Mesendoderm (in vitro differentiated cells): ENCODE data around the gene TNRC6C.

Experiments
- DNase-seq: peaks from one replicate; pipeline ENCODE4 v3.0.0; 2013
- H2AK5ac ChIP-seq: 2 replicates; pipeline ENCODE4 v1.6.1; 2013; ENCODE audit warnings: low read length, inconsistent platforms
- H2BK120ac ChIP-seq: 2 replicates; pipeline ENCODE4 v1.6.1; 2013; ENCODE audit warnings: low read depth, mild to moderate bottlenecking, low read length, moderate library complexity, mixed read lengths
- H2BK15ac ChIP-seq: replicated peaks from 2 replicates; pipeline ENCODE4 v1.6.1; 2013; ENCODE audit warnings: low read depth, mild to moderate bottlenecking, moderate library complexity
- H2BK5ac ChIP-seq: 2 replicates; pipeline ENCODE4 v1.6.1; 2013; ENCODE audit warnings: low read length, inconsistent platforms
- H3K18ac ChIP-seq: 2 replicates; pipeline ENCODE4 v1.6.1; 2013; ENCODE audit warnings: mild to moderate bottlenecking, low read length, mixed read lengths
- H3K23ac ChIP-seq: one replicate; pipeline ENCODE4 v1.6.1; 2013; ENCODE audit warnings: low read length
- H3K27ac ChIP-seq: 2 replicates; pipeline ENCODE4 v1.5.1; 2013; ENCODE audit warnings: low read depth, mild to moderate bottlenecking, inconsistent platforms, low read length, moderate library complexity
- H3K27me3 ChIP-seq: 2 replicates; pipeline ENCODE4 v1.6.1; 2013; ENCODE audit warnings: low read length, control low read depth, mild to moderate bottlenecking, inconsistent platforms; ENCODE audit not compliant: insufficient read depth, poor library complexity
- H3K36me3 ChIP-seq: 2 replicates; pipeline ENCODE4 v1.6.1; 2013; ENCODE audit warnings: low read length, inconsistent platforms; ENCODE audit not compliant: control insufficient read depth, insufficient read depth
- H3K4ac ChIP-seq: one replicate; pipeline ENCODE4 v1.6.1; 2013; ENCODE audit warnings: low read depth, mild to moderate bottlenecking, low read length, moderate library complexity
- H3K4me1 ChIP-seq: 2 replicates; pipeline ENCODE4 v1.6.1; 2013; ENCODE audit warnings: low read depth, low read length, inconsistent platforms; ENCODE audit not compliant: control insufficient read depth
- H3K4me2 ChIP-seq: 2 replicates; pipeline ENCODE4 v1.6.1; 2013; ENCODE audit warnings: low read length
- H3K4me3 ChIP-seq: 2 replicates; pipeline ENCODE4 v1.5.1; 2013; ENCODE audit warnings: mild to moderate bottlenecking, low read length
- H3K56ac ChIP-seq: one replicate; pipeline ENCODE4 v1.6.1; 2013; ENCODE audit warnings: low read length
- H3K79me1 ChIP-seq: 2 replicates; pipeline ENCODE4 v1.6.1; 2013; ENCODE audit warnings: low read length, inconsistent platforms
- H3K79me2 ChIP-seq: 2 replicates; pipeline ENCODE4 v1.6.1; 2013; ENCODE audit warnings: mild to moderate bottlenecking, low read length; ENCODE audit not compliant: control insufficient read depth, insufficient read depth
- H3K9ac ChIP-seq: 2 replicates; pipeline ENCODE4 v1.6.1; 2013; ENCODE audit warnings: low read length, inconsistent platforms
- H4K5ac ChIP-seq: one replicate; pipeline ENCODE4 v1.6.1; 2013; ENCODE audit warnings: low read length
- H4K8ac ChIP-seq: one replicate; pipeline ENCODE4 v1.6.1; 2013; ENCODE audit warnings: low read depth, mild to moderate bottlenecking, control low read depth, low read length, moderate library complexity
- WGBS: extraction: QIAGEN DNeasy Blood & Tissue Kit; methylation state at CpG from one replicate; pipeline ENCODE4 v1.1.7; 2013; ENCODE audit warnings: low lambda C conversion rate, missing lambda C conversion rate; ENCODE audit not compliant: insufficient coverage; ENCODE audit errors: extremely low coverage; 5-methylcytosine and 5-hydroxymethylcytosine counted together

The TNRC6C gene

GRCh38 chr17:77943971-77944370, 14.5 kb upstream of the TNRC6C start:
- H2AK5ac ChIP-seq: no peak overlapping the region
- H3K4ac ChIP-seq: no peak overlapping the region
- no peak overlapping the region for H4K8ac ChIP-seq
- no peak overlapping the region for H3K4me3 ChIP-seq
- DNase-seq: no peak
- no peak overlapping the region for H3K23ac ChIP-seq
- no peak overlapping the region for H3K18ac ChIP-seq
- no peak overlapping the region for H3K56ac ChIP-seq
- no peaks in the 10 kb centered on the region for H3K4me1 ChIP-seq
- H2BK15ac ChIP-seq: no peak overlapping the region
- H3K9ac ChIP-seq: no peak overlapping the region
- no peaks in the 10 kb centered on the region for H3K79me1 ChIP-seq
- no peaks in the 10 kb centered on the region for H3K36me3 ChIP-seq
- no peaks in the 10 kb centered on the region for H3K79me2 ChIP-seq
- no peaks in the 10 kb centered on the region for H3K27me3 ChIP-seq
- no peak overlapping the region for H2BK5ac ChIP-seq
- H2BK120ac ChIP-seq: no peak overlapping the region
- WGBS: no CpG with 5 or more reads among the region's 5 CpGs
- no peak overlapping the region for H4K5ac ChIP-seq
- H3K4me2 ChIP-seq: no peak overlapping the region
- H3K27ac ChIP-seq: no peak overlapping the region

DNA sequence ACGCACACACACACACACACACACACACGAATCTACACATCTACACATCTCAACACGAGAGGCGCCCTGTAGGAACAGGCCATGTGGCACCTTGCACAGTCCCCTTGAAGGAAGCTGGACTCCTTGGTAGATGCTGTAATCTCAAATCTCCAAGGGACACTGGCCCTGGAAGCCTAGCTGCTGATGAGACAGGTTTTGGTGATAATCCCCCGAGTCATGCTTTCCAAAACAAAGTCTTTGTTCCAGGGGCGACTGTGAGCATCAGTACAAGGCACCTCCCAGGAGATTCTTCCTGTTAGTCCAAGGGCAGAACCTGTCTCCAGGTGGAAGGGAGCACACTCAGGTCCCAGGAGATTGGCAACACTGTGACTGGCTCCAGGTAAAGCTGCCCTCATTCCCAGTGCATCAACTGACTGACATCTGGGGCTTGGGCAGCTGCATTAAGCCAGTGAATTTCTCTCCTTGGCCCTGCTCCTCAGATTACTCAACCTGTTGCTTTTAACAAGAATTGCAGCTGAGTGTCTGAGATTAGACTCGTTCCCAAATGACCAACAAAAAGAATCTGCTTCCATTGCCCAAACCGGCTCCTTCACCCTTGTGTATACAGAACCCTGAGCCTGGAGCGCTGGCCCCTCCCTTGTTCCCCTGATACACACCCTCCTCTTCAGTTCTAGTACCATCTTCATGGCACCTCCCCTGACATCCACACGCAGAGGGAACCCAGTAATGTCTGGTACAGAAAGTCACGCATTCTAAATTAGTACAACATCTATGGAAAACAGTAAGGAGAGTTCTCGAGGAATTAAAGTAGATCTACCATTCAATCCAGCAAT, 13.9 kb upstream of the TNRC6C start:
- Histone ChIP-seq H3K23ac (no peak overlapping the region), H3K36me3 (no peaks in the 10 kb centered on the region), H3K56ac (peak overlapping the region; percentile 37), H4K5ac (no peak overlapping the region), H2BK15ac (no peak overlapping the region), H3K4me1 (no peaks in the 10 kb centered on the region), H2BK5ac (no peak overlapping the region), H3K79me1 (no peaks in the 10 kb centered on the region), H3K4me2 (no peak overlapping the region), H3K4me3 (no peak overlapping the region), H3K18ac (no peak overlapping the region), H3K79me2 (no peaks in the 10 kb centered on the region), H2AK5ac (no peak overlapping the region), H3K4ac (no peak overlapping the region), H3K27ac (no peak overlapping the region), H4K8ac (no peak overlapping the region), H3K27me3 (no peaks in the 10 kb centered on the region), H2BK120ac (no peak overlapping the region), H3K9ac (no peak overlapping the region)
- peak; percentile 54 for DNase-seq
- WGBS: no CpG with 5 or more reads among the region's 12 CpGs

DNA sequence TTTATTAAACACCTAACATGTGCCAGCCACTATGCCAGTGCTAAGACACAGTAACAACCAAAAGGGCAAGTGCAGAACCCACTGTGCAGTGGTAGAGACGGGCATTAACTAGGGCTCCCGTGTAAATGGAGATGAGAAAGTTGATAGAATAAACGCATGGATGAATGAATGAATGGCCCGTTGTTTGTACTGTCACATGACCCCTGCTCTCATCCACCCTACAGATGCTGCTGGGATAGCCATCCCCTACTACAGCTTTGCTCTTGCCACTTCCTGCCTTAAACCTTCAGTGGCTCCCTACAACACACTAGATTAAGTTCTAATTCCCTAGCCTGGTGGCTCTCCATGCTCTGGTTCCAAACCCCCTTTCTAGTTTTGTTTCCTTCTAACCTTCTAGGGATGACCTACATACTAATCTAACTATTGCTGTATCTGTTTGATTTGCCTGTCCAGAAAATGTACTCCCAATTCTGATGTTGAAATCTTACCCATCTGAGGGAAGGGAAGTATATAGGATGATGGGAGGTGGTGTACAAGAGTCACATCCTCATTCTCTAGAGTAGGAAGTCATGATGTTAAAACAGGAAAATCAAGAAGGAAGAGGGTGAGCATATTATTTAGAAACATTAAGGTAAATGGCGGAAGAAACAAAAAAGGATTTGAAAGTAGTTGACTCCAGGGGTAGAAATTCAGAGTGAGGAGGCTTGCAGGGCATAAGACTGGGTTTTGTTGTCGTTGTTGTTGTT, 11.4 kb upstream of the TNRC6C start:
- Histone ChIP-seq H3K79me1 (no peaks in the 10 kb centered on the region), H2BK120ac (no peak overlapping the region), H4K5ac (no peak overlapping the region), H3K9ac (no peak overlapping the region), H2BK5ac (no peak overlapping the region), H4K8ac (no peak overlapping the region), H2AK5ac (no peak overlapping the region), H3K27me3 (no peaks in the 10 kb centered on the region), H3K4me2 (no peak overlapping the region), H3K36me3 (no peaks in the 10 kb centered on the region), H3K23ac (no peak overlapping the region), H3K4ac (no peak overlapping the region), H3K56ac (no peak overlapping the region), H2BK15ac (no peak overlapping the region), H3K79me2 (no peaks in the 10 kb centered on the region), H3K4me1 (no peaks in the 10 kb centered on the region), H3K4me3 (no peak overlapping the region), H3K27ac (no peak overlapping the region), H3K18ac (no peak overlapping the region)
- no CpG with 5 or more reads among the region's 6 CpGs for WGBS
- DNase-seq: no peak

- Histone ChIP-seq H4K5ac (no peak overlapping the region), H3K36me3 (no peaks in the 10 kb centered on the region), H3K27me3 (no peaks in the 10 kb centered on the region), H3K4me2 (no peak overlapping the region), H2BK15ac (no peak overlapping the region), H3K9ac (no peak overlapping the region), H3K23ac (no peak overlapping the region), H3K27ac (no peak overlapping the region), H2AK5ac (no peak overlapping the region), H3K4me1 (no peaks in the 10 kb centered on the region), H4K8ac (no peak overlapping the region), H3K4me3 (no peak overlapping the region), H3K79me2 (no peaks in the 10 kb centered on the region), H3K79me1 (no peaks in the 10 kb centered on the region), H3K18ac (no peak overlapping the region), H2BK120ac (no peak overlapping the region), H3K56ac (no peak overlapping the region), H2BK5ac (no peak overlapping the region), H3K4ac (no peak overlapping the region)
- WGBS: no CpG with 5 or more reads among the region's 3 CpGs
- DNase-seq: peak; percentile 77
These were observed 9.8 kb upstream of the TNRC6C start for GRCh38 chr17:77948690-77949114.

- H3K79me1 ChIP-seq: no peaks in the 10 kb centered on the region
- H4K8ac ChIP-seq: no peak overlapping the region
- no peak overlapping the region for H3K23ac ChIP-seq
- H3K4me1 ChIP-seq: no peaks in the 10 kb centered on the region
- no peak overlapping the region for H3K4me3 ChIP-seq
- H2AK5ac ChIP-seq: no peak overlapping the region
- H3K4ac ChIP-seq: no peak overlapping the region
- no peak overlapping the region for H3K4me2 ChIP-seq
- no peak overlapping the region for H2BK5ac ChIP-seq
- DNase-seq: no peak
- no peak overlapping the region for H4K5ac ChIP-seq
- H3K18ac ChIP-seq: no peak overlapping the region
- no CpG with 5 or more reads among the region's 5 CpGs for WGBS
- H3K27ac ChIP-seq: no peak overlapping the region
- H3K27me3 ChIP-seq: peaks cover 3% of the 10 kb centered on the region
- H2BK15ac ChIP-seq: no peak overlapping the region
- no peak overlapping the region for H2BK120ac ChIP-seq
- H3K9ac ChIP-seq: no peak overlapping the region
- no peak overlapping the region for H3K56ac ChIP-seq
- H3K36me3 ChIP-seq: no peaks in the 10 kb centered on the region
- no peaks in the 10 kb centered on the region for H3K79me2 ChIP-seq
These were observed 7.4 kb upstream of the TNRC6C start for GRCh38 chr17:77951123-77951522.
